H1 (cell line): ENCODE measurements around the gene KCNIP3. TPM values are rescaled to one million over a fixed set of nuclear protein-coding genes. Genes with fewer than 3 reads are reported as not detected.

Experiments
- CTCF ChIA-PET: fragments of 300-600 bp; sonication (Branson Sonifier 250); formaldehyde crosslinking; loops from one replicate; lab custom pipeline; 2021; ENCODE audit not compliant: partially characterized antibody; lab: Charles Lee
- POLR2A ChIA-PET: fragments of 300-600 bp; sonication (Branson Sonifier 250); formaldehyde crosslinking; loops from one replicate; lab custom pipeline; 2021; ENCODE audit warnings: inconsistent platforms; ENCODE audit not compliant: partially characterized antibody; lab: Charles Lee
- DNase-seq, 2 experiments: peaks; one replicate each; pipeline versions ENCODE4 v3.0.0 to v3.0.0-alpha.2; 2010 to 2022; ENCODE audit warnings: low spot score in 2 of 2, low read depth in 1 of 2, mixed read lengths in 1 of 2
- FAIRE-seq: peaks from 2 replicates; lab custom pipeline; 2011; peaks lifted over from hg19 to GRCh38; lab: Jason Lieb, UNC
- H2AFZ ChIP-seq: 2 replicates; pipeline ENCODE4 v1.8.1; 2012; ENCODE audit warnings: low read length, inconsistent platforms
- H2AK5ac ChIP-seq: 2 replicates; pipeline ENCODE4 v1.6.1; 2013; ENCODE audit warnings: low read depth, low read length
- H2BK120ac ChIP-seq: replicated peaks from 2 replicates; pipeline ENCODE3; 2013; ENCODE audit warnings: low read depth, low read length, inconsistent platforms
- H2BK12ac ChIP-seq: 2 replicates; pipeline ENCODE4 v1.6.1; 2013; ENCODE audit warnings: low read depth, low read length
- H2BK15ac ChIP-seq: 2 replicates; pipeline ENCODE4 v1.6.1; 2013; ENCODE audit warnings: low read length
- H2BK20ac ChIP-seq: 2 replicates; pipeline ENCODE4 v1.6.1; 2013; ENCODE audit warnings: low read length
- H2BK5ac ChIP-seq: 2 replicates; pipeline ENCODE4 v1.6.1; 2013; ENCODE audit warnings: low read depth, low read length
- H3K14ac ChIP-seq: 2 replicates; pipeline ENCODE4 v1.6.1; 2013; ENCODE audit warnings: inconsistent platforms; ENCODE audit not compliant: insufficient read length
- H3K18ac ChIP-seq: 2 replicates; pipeline ENCODE4 v1.6.1; 2013; ENCODE audit warnings: low read length; ENCODE audit errors: extremely low read depth
- H3K23ac ChIP-seq: 2 replicates; pipeline ENCODE4 v1.6.1; 2013; ENCODE audit warnings: inconsistent platforms; ENCODE audit not compliant: insufficient read length
- H3K23me2 ChIP-seq: 2 replicates; pipeline ENCODE4 v1.6.1; 2013; ENCODE audit warnings: low read depth, low read length
- H3K27ac ChIP-seq: 2 replicates; pipeline ENCODE4 v1.6.1; 2011; ENCODE audit warnings: low read depth, low read length, inconsistent platforms
- H3K27me3 ChIP-seq, 4 experiments: replicated peaks in 1 of 4; 1 replicate in 1 of 4; 2 replicates in 3 of 4; pipeline versions ENCODE4 v1.6.1 to v1.8.1; 2011 to 2013; ENCODE audit warnings: low read length in 3 of 4, mild to moderate bottlenecking in 3 of 4, inconsistent platforms in 2 of 4, mixed read lengths in 2 of 4, moderate library complexity in 1 of 4; ENCODE audit not compliant: control insufficient read depth in 3 of 4, insufficient read depth in 3 of 4; ENCODE audit errors: extremely low read depth in 1 of 4
- H3K36me3 ChIP-seq, 4 experiments: 2 replicates each; pipeline versions ENCODE4 v1.6.1 to v1.8.1; 2011 to 2013; ENCODE audit warnings: mild to moderate bottlenecking in 4 of 4, low read length in 3 of 4, moderate library complexity in 2 of 4, control low read depth in 1 of 4, inconsistent platforms in 1 of 4; ENCODE audit not compliant: insufficient read depth in 4 of 4, control insufficient read depth in 2 of 4
- H3K4ac ChIP-seq: replicated peaks from 2 replicates; pipeline ENCODE3; 2013; ENCODE audit warnings: low read length, low read depth, mixed read lengths, inconsistent platforms; ENCODE audit not compliant: insufficient read length
- H3K4me1 ChIP-seq, 4 experiments: replicated peaks in 1 of 4; 1 replicate in 1 of 4; 2 replicates in 3 of 4; pipeline versions ENCODE4 v1.6.1 to v1.8.1; 2011 to 2013; ENCODE audit warnings: low read length in 3 of 4, inconsistent platforms in 2 of 4, mixed read lengths in 1 of 4; ENCODE audit not compliant: insufficient read depth in 4 of 4, control insufficient read depth in 3 of 4
- H3K4me2 ChIP-seq, 2 experiments: 2 replicates each; pipeline versions ENCODE4 v1.6.1 to v1.8.1; 2011 to 2013; ENCODE audit warnings: low read depth in 2 of 2, low read length in 2 of 2, control low read depth in 1 of 2, inconsistent platforms in 1 of 2, mild to moderate bottlenecking in 1 of 2; ENCODE audit not compliant: insufficient read depth in 1 of 2
- H3K4me3 ChIP-seq, 4 experiments: fragments of 200-600, 300-600 bp in 1 of 4; sonication (generic), shearing (Covaris generic), sonication (Bioruptor Twin) in 1 of 4; 2 replicates each; pipeline versions ENCODE4 v1.5.1 to v1.8.1; 2011 to 2016; ENCODE audit warnings: low read length in 4 of 4, low read depth in 3 of 4, control low read depth in 2 of 4, inconsistent platforms in 2 of 4, mild to moderate bottlenecking in 2 of 4, mixed read lengths in 1 of 4, moderate library complexity in 1 of 4; ENCODE audit not compliant: insufficient read depth in 2 of 4; ENCODE audit errors: extremely low read depth in 1 of 4
- H3K56ac ChIP-seq: replicated peaks from 2 replicates; pipeline ENCODE3; 2013; ENCODE audit warnings: low read depth, mild to moderate bottlenecking, mixed read lengths, low read length, inconsistent platforms; ENCODE audit not compliant: insufficient read length
- H3K79me1 ChIP-seq: 2 replicates; pipeline ENCODE4 v1.6.1; 2013; ENCODE audit warnings: low read depth, low read length, control low read depth
- H3K79me2 ChIP-seq, 2 experiments: 2 replicates each; pipeline versions ENCODE4 v1.6.1 to v1.8.1; 2012 to 2013; ENCODE audit warnings: low read length in 2 of 2, mild to moderate bottlenecking in 2 of 2, inconsistent platforms in 1 of 2; ENCODE audit not compliant: insufficient read depth in 2 of 2, control insufficient read depth in 1 of 2
- H3K9ac ChIP-seq, 4 experiments: replicated peaks in 1 of 4; 1 replicate in 1 of 4; 2 replicates in 3 of 4; pipeline versions ENCODE4 v1.6.1 to v1.8.1; 2011 to 2013; ENCODE audit warnings: low read depth in 3 of 4, low read length in 3 of 4, control low read depth in 2 of 4, mild to moderate bottlenecking in 2 of 4, moderate library complexity in 2 of 4, inconsistent platforms in 1 of 4; ENCODE audit errors: extremely low read depth in 1 of 4
- H3K9me3 ChIP-seq, 2 experiments: 2 replicates each; pipeline versions ENCODE4 v1.6.1 to v1.8.1; 2012 to 2013; ENCODE audit warnings: mild to moderate bottlenecking in 2 of 2, moderate library complexity in 2 of 2, control low read depth in 1 of 2, inconsistent platforms in 1 of 2, low read depth in 1 of 2, low read length in 1 of 2, mixed read lengths in 1 of 2; ENCODE audit not compliant: insufficient read depth in 2 of 2
- H4K20me1 ChIP-seq, 2 experiments: replicated peaks in 1 of 2; 2 replicates each; pipeline versions ENCODE3 to v1.8.1; 2011 to 2013; ENCODE audit warnings: inconsistent platforms in 2 of 2, low read length in 2 of 2, mild to moderate bottlenecking in 1 of 2; ENCODE audit not compliant: insufficient read depth in 2 of 2, control insufficient read depth in 1 of 2
- H4K5ac ChIP-seq: 2 replicates; pipeline ENCODE4 v1.6.1; 2013; ENCODE audit warnings: low read length, low read depth, mixed read lengths, inconsistent platforms; ENCODE audit not compliant: insufficient read length
- H4K8ac ChIP-seq: 2 replicates; pipeline ENCODE4 v1.8.0; 2013; ENCODE audit warnings: mild to moderate bottlenecking, moderate library complexity, low read length, inconsistent platforms; ENCODE audit not compliant: insufficient read depth; ENCODE audit errors: extremely low read depth
- H4K91ac ChIP-seq: replicated peaks from 2 replicates; pipeline ENCODE3; 2013; ENCODE audit warnings: low read length, mixed read lengths, inconsistent platforms; ENCODE audit not compliant: insufficient read length
- RAD21 ChIP-seq, 2 experiments: IDR thresholded peaks in 1 of 2; conservative IDR thresholded peaks in 1 of 2; 2 replicates each; pipeline ENCODE4 v1.6.1; 2011; ENCODE audit warnings: low read depth in 2 of 2, low read length in 2 of 2, improper control_type of control experiment in 1 of 2, inconsistent platforms in 1 of 2, mild to moderate bottlenecking in 1 of 2, moderate library complexity in 1 of 2
- SP2 ChIP-seq: IDR thresholded peaks from 2 replicates; pipeline ENCODE4 v1.6.1; 2012; ENCODE audit warnings: mild to moderate bottlenecking, low read length, inconsistent platforms
- WGBS, 2 experiments: shearing (Covaris generic) in 1 of 2; methylation state at CpG; one replicate each; pipeline versions ENCODE4 v1.1.6 to v1.1.7; 2013 to 2015; ENCODE audit warnings: low lambda C conversion rate in 2 of 2, mixed read lengths in 2 of 2, inconsistent platforms in 1 of 2, low coverage in 1 of 2, missing lambda C conversion rate in 1 of 2; ENCODE audit not compliant: insufficient replicate concordance in 2 of 2, insufficient coverage in 1 of 2, insufficient read length in 1 of 2; ENCODE audit errors: extremely low coverage in 1 of 2, missing lambda C conversion rate in 1 of 2; 5-methylcytosine and 5-hydroxymethylcytosine counted together
- polyA plus RNA-seq, 7 experiments: library from polyadenylated mRNA; depleted of rRNA in 3 of 7; stranded (reverse) in 5 of 7; unstranded in 2 of 7; fragments of >200 nt in 5 of 7; fragments of 200-250 nt in 2 of 7; gene quantifications; 1 replicate in 5 of 7; 2 replicates in 1 of 7; 4 replicates in 1 of 7; pipeline versions ENCODE4 v1.2.1 to v1.2.3, GENCODE V29; 2011 to 2013; ENCODE audit warnings: missing spikeins in 2 of 7, mixed read lengths in 2 of 7
- total RNA-seq: library from RNA; stranded (reverse); fragmentation: NEBNext Ultra II Directional; extraction: Animal tissue kit (Norgen Biotek cat#: 25700); gene quantifications from 2 replicates; pipeline ENCODE4 v1.2.1, GENCODE V29; 2021
- TF ChIP-seq, protein P1 (sequence below), 3 experiments: IDR thresholded peaks; 1 replicate in 2 of 3; 2 replicates in 1 of 3; pipeline versions ENCODE4 v1.5.1 to v1.6.1; 2011; ENCODE audit warnings: low read length in 3 of 3, mild to moderate bottlenecking in 3 of 3, inconsistent platforms in 2 of 3, low read depth in 1 of 3, moderate library complexity in 1 of 3; ENCODE audit not compliant: insufficient read depth in 1 of 3; ENCODE audit errors: control extremely low read depth in 1 of 3

Gene KCNIP3
- total and polyA plus RNA-seq, 2 of the 8 experiments (the other 6 are each of a cell fraction or from before 2014, with no cell fraction given) = 0.33 to 1.9 TPM

DNA sequence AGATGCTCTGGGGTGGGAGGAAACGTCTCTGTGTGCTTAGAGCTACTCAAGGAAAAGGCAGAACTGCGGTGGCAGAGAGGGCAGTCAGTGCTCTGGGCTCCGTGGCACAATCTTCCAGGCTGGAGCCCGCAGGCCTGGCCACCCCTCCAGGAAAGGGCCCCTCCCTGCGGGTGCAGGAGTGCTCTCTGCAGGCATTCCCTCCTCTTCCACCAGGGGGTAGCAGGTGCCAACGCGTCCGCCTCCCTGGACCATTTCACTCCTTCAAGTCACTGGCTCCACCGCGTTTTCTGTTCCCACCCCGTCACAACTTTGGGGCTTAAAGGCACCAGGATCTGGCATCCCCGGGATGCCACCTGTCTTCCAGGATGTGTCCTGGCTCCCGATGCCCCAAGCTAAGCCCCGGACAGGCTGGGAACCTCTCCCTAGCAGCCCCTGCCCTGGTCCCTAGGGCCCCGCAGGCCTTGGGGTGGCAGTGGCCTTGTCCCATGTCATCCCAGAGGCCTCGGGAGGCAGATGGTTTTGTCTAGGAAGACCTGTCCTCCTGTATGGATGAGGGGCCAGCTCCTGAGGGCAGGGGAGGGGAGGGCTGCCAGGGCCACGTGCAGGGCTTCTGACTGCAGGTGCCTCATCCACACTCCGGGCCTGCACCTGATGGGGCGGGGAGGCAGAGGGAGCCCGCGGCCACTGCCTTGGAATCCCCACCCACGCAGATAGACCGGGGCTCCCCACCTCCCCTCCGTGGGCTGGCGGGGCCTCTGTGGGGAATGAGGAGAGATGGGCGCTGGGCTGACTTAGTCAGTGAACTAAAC, 26.4 kb downstream of the KCNIP3 start:
- H3K79me2 ChIP-seq = no peaks in the 10 kb centered on the region
- CTCF ChIA-PET = no interaction called here
- peaks cover 11% of the 10 kb centered on the region; the same call in 1 of the 2 replicates for H3K23me2 ChIP-seq
- H3K36me3 ChIP-seq = no peaks in the 10 kb centered on the region; a peak in 1 of 8 replicates
- no peak overlapping the region for H3K9ac ChIP-seq
- H2AFZ ChIP-seq = no peak overlapping the region
- no peaks in the 10 kb centered on the region; the same call in 1 of the 2 replicates for H3K79me1 ChIP-seq
- H4K91ac ChIP-seq = no peak overlapping the region
- DNase-seq (peak; percentile 31 to 61), FAIRE-seq (no peak)
- no peak overlapping the region for H3K56ac ChIP-seq
- peaks cover 0 to 6% of the 10 kb centered on the region in 2 experiments for H4K20me1 ChIP-seq
- H3K18ac ChIP-seq = no peak overlapping the region
- H3K4me3 ChIP-seq = no peak overlapping the region
- no peak overlapping the region for H3K4ac ChIP-seq
- no peak overlapping the region for H2AK5ac ChIP-seq
- no peak overlapping the region for H2BK120ac ChIP-seq
- POLR2A ChIA-PET = no interaction called here
- 89% methylated on average over 23 of the region's 26 CpGs; no CpG with 5 or more reads in 1 of the 2 experiments for WGBS, 2 experiments
- TF ChIP-seq, protein P1, sequence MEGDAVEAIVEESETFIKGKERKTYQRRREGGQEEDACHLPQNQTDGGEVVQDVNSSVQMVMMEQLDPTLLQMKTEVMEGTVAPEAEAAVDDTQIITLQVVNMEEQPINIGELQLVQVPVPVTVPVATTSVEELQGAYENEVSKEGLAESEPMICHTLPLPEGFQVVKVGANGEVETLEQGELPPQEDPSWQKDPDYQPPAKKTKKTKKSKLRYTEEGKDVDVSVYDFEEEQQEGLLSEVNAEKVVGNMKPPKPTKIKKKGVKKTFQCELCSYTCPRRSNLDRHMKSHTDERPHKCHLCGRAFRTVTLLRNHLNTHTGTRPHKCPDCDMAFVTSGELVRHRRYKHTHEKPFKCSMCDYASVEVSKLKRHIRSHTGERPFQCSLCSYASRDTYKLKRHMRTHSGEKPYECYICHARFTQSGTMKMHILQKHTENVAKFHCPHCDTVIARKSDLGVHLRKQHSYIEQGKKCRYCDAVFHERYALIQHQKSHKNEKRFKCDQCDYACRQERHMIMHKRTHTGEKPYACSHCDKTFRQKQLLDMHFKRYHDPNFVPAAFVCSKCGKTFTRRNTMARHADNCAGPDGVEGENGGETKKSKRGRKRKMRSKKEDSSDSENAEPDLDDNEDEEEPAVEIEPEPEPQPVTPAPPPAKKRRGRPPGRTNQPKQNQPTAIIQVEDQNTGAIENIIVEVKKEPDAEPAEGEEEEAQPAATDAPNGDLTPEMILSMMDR (IDR thresholded peaks at IDR 0.05; ENCODE audit: control extremely low read depth in 1 of 3, insufficient read depth in 1 of 3, low read depth in 1 of 3, low read length in 3 of 3) = peak; percentile 10 to 36 (median 26); a peak in 3 of 4 replicates
- TF ChIP-seq RAD21 (IDR thresholded peaks at IDR 0.05 in 1 of 2, conservative IDR thresholded peaks at IDR 0.05 in 1 of 2; ENCODE audit: low read depth in 2 of 2, low read length in 2 of 2) = 0 out of 4 replicates have a peak, but pooled peaks have one; percentile 6 to 19
- no peak for TF ChIP-seq SP2
- H3K23ac ChIP-seq = no peak overlapping the region
- H4K5ac ChIP-seq = no peak overlapping the region
- no peak overlapping the region for H4K8ac ChIP-seq
- no peaks in the 10 kb centered on the region for H3K27me3 ChIP-seq
- H2BK12ac ChIP-seq = no peak overlapping the region
- peaks cover 62 to 96% of the 10 kb centered on the region in 2 experiments for H3K9me3 ChIP-seq
- H3K27ac ChIP-seq = no peak overlapping the region
- no peak overlapping the region for H3K4me2 ChIP-seq
- H3K14ac ChIP-seq = no peak overlapping the region
- H2BK20ac ChIP-seq = no peak overlapping the region
- no peak overlapping the region for H2BK15ac ChIP-seq
- no peak overlapping the region for H2BK5ac ChIP-seq
- H3K4me1 ChIP-seq = peaks cover 0 to 3% (median 0%) of the 10 kb centered on the region in 4 experiments; a peak in 1 of 7 replicates
